Cardiac fibroblast (primary cell): ENCODE data around the gene FBXO31.
A peak's percentile ranks its signal among the peaks of the same experiment; 100 is the strongest.

Source experiments
- DNase-seq, 2 donors: peaks; one replicate each; pipeline versions ENCODE4 v3.0.0 to v3.0.0-alpha.2; 2010; ENCODE audit warnings: low read depth in 2 of 2
- H3K4me3 ChIP-seq, 2 donors: replicated peaks in 1 of 2; 1 replicate in 1 of 2; 2 replicates in 1 of 2; pipeline ENCODE4 v1.5.1; 2011; ENCODE audit warnings: low read depth in 2 of 2, low read length in 2 of 2, mild to moderate bottlenecking in 2 of 2, moderate library complexity in 1 of 2
- CTCF ChIP-seq: IDR thresholded peaks from one replicate; pipeline ENCODE4 v1.5.1; 2011; ENCODE audit warnings: low read depth, mild to moderate bottlenecking, low read length, inconsistent platforms

The FBXO31 gene

GRCh38 chr16:87411375-87412271, 28.0 kb upstream of the FBXO31 start:
- DNase-seq: no peak
- TF ChIP-seq CTCF: no peak
- H3K4me3 ChIP-seq: no peak overlapping the region

GRCh38 chr16:87410968-87411367, 27.4 kb upstream of the FBXO31 start:
- no peak for TF ChIP-seq CTCF
- H3K4me3 ChIP-seq: no peak overlapping the region
- no peak for DNase-seq

- no peak for DNase-seq
- no peak for TF ChIP-seq CTCF
- no peak overlapping the region for H3K4me3 ChIP-seq
These were observed 27.0 kb upstream of the FBXO31 start for GRCh38 chr16:87410530-87410929.

- H3K4me3 ChIP-seq: no peak overlapping the region
- TF ChIP-seq CTCF: no peak
- DNase-seq: no peak
These were observed 26.2 kb upstream of the FBXO31 start for GRCh38 chr16:87409781-87410180.

GRCh38 chr16:87409153-87409552, 25.6 kb upstream of the FBXO31 start:
- no peak for TF ChIP-seq CTCF
- H3K4me3 ChIP-seq: no peak overlapping the region
- DNase-seq: no peak

GRCh38 chr16:87407511-87408112, 24.0 kb upstream of the FBXO31 start:
- no peak for TF ChIP-seq CTCF
- H3K4me3 ChIP-seq: no peak overlapping the region
- DNase-seq: peak; percentile 47 to 62
